Ovary (tissue), 9 donors: Measurements from ENCODE around the gene LPO. TPM values are rescaled to one million over a fixed set of nuclear protein-coding genes. Genes with fewer than 3 reads are reported as not detected.

Source experiments
- DNase-seq, 5 donors: peaks; one replicate each; pipeline ENCODE4 v3.0.0-alpha.2; 2019 to 2020
- H3K27ac ChIP-seq, 2 donors: fragments of 200-600 bp; one replicate each; pipeline versions ENCODE4 v1.5.1 to v1.8.0; 2019 to 2022
- H3K27me3 ChIP-seq: fragments of 200-600 bp; one replicate; pipeline ENCODE4 v1.8.0; 2022
- H3K36me3 ChIP-seq: fragments of 200-600 bp; sonication (generic); one replicate; pipeline ENCODE4 v1.5.1; 2019
- H3K4me1 ChIP-seq: one replicate; pipeline ENCODE4 v1.8.1; 2013; ENCODE audit warnings: mild to moderate bottlenecking, moderate library complexity; ENCODE audit not compliant: insufficient read depth
- H3K4me3 ChIP-seq: fragments of 200-600 bp; sonication (generic); one replicate; pipeline ENCODE4 v1.5.1; 2017
- H3K9me3 ChIP-seq, 2 donors: fragments of 200-600 bp in 1 of 2; sonication (generic) in 1 of 2; one replicate each; pipeline versions ENCODE4 v1.5.1 to v1.8.1; 2013 to 2019; ENCODE audit warnings: mild to moderate bottlenecking in 1 of 2, moderate library complexity in 1 of 2
- EP300 ChIP-seq: sonication (generic); formaldehyde crosslinking; IDR thresholded peaks from one replicate; pipeline ENCODE4 v1.6.1; 2017; ENCODE audit warnings: antibody characterized with exemption
- POLR2A ChIP-seq: fragments of 450-650 bp; IDR thresholded peaks from one replicate; pipeline ENCODE4 v1.6.1; 2017; ENCODE audit warnings: antibody characterized with exemption, mild to moderate bottlenecking, moderate library complexity
- WGBS, 3 donors: extraction: QIAGEN DNeasy Blood & Tissue Kit in 1 of 3; methylation state at CpG; one replicate each; pipeline versions ENCODE4 v1.1.5 to v1.1.7; 2013 to 2017; 5-methylcytosine and 5-hydroxymethylcytosine counted together
- intact Hi-C, 4 donors: fragments of 100-400 bp; cut with DNase I; formaldehyde crosslinking; loops; one replicate each; pipeline versions ENCODE4 v1.11.0 to v1.15.1; 2022 to 2023
- polyA plus RNA-seq, 2 donors: library from polyadenylated mRNA; stranded (reverse); fragments of 200-250 nt in 1 of 2; fragments of 350-450 nt in 1 of 2; fragmentation: Illumina TruSeq in 1 of 2; extraction: RNeasy Lipid Tissue Mini Kit (QIAGEN cat#74804) in 1 of 2; gene quantifications; one replicate each; pipeline ENCODE4 v1.2.3, GENCODE V29; 2013 to 2014
- total RNA-seq, 7 donors: library from RNA; depleted of rRNA in 2 of 7; stranded (reverse); fragments of >200 nt in 2 of 7; fragmentation: NEBNext Ultra II Directional in 3 of 7; extraction: Animal tissue kit (Norgen Biotek cat#: 25700) in 3 of 7; gene quantifications; one replicate each; pipeline versions ENCODE4 v1.1.0 to v1.2.4, GENCODE V29; 2016 to 2023
- TF ChIP-seq, protein P1 (sequence below), 3 donors: fragments of 450-650 bp in 2 of 3; fragments of 200-600 bp in 1 of 3; IDR thresholded peaks; one replicate each; pipeline versions ENCODE4 v1.5.1 to v1.8.0; 2016 to 2022; ENCODE audit warnings: antibody characterized with exemption in 3 of 3, mild to moderate bottlenecking in 1 of 3
- donor health status: DM: no; HTN: no; CAD: no; lungs with moderate emphysema.
- donor health status: DM: no; HTN: no; CAD: no.
- donor health status: Bipolar disorder and iron deficiency.
- donor health status: DM: yes; HTN: yes; CAD: no.
- donor health status: DM: no; HTN: no; CAD: no.
- donor health status: DM: yes; HTN: yes; CAD: no.

The LPO gene
- total and polyA plus RNA-seq, 9 donors: 0.32 to 1.6 TPM; not detected in 7

DNA sequence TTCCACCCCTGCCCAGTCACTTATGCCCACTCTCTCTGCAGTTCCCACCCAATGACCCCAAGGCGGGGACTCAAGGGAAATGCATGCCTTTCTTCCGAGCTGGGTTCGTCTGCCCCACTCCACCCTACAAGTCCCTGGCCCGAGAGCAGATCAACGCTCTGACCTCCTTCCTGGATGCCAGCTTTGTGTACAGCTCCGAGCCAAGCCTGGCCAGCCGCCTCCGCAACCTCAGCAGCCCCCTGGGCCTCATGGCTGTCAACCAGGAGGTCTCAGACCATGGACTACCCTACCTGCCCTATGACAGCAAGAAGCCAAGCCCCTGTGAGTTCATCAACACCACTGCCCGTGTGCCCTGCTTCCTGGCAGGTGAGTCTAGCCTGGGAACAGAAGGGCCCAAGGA, 13.8 kb downstream of the LPO start:
- H3K36me3 ChIP-seq: no peaks in the 10 kb centered on the region
- TF ChIP-seq EP300 (no peak), POLR2A (no peak)
- TF ChIP-seq, protein P1, sequence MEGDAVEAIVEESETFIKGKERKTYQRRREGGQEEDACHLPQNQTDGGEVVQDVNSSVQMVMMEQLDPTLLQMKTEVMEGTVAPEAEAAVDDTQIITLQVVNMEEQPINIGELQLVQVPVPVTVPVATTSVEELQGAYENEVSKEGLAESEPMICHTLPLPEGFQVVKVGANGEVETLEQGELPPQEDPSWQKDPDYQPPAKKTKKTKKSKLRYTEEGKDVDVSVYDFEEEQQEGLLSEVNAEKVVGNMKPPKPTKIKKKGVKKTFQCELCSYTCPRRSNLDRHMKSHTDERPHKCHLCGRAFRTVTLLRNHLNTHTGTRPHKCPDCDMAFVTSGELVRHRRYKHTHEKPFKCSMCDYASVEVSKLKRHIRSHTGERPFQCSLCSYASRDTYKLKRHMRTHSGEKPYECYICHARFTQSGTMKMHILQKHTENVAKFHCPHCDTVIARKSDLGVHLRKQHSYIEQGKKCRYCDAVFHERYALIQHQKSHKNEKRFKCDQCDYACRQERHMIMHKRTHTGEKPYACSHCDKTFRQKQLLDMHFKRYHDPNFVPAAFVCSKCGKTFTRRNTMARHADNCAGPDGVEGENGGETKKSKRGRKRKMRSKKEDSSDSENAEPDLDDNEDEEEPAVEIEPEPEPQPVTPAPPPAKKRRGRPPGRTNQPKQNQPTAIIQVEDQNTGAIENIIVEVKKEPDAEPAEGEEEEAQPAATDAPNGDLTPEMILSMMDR (IDR thresholded peaks at IDR 0.05): no peak
- H3K27ac ChIP-seq: no peak overlapping the region
- no peaks in the 10 kb centered on the region for H3K9me3 ChIP-seq
- H3K4me1 ChIP-seq: no peaks in the 10 kb centered on the region
- intact Hi-C loops: no loop called here
- no peaks in the 10 kb centered on the region for H3K27me3 ChIP-seq
- 60 to 74% (median 65%) methylated on average over 9 of the region's 9 CpGs for WGBS, 3 donors
- H3K4me3 ChIP-seq: no peak overlapping the region
- no peak for DNase-seq

DNA sequence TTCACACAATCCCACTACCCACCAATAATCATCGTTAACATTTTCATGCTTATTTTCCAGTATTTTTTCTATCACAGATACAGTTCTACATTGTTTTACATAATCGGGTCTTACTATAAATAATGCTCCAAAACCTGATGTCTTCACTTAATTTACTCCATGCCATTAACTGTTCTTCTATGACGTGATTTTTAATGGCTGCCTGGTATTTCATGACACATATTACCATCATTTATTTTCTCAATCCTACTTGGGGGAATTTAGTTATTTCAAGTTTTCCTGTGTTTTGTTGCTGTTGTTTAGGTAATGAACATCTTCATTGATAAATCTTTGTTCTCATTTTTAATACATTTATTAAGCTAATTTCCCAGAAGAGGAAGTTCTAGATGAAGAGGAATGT, 14.7 kb downstream of the LPO start:
- no peak overlapping the region for H3K4me3 ChIP-seq
- no peak overlapping the region for H3K27ac ChIP-seq
- intact Hi-C loops: no loop called here
- TF ChIP-seq EP300: no peak
- TF ChIP-seq, protein P1 (IDR thresholded peaks at IDR 0.05): no peak
- no peak for TF ChIP-seq POLR2A
- 70 to 72% (median 72%) methylated on average over 3 of the region's 3 CpGs for WGBS, 3 donors
- no peaks in the 10 kb centered on the region for H3K36me3 ChIP-seq
- DNase-seq: no peak
- H3K9me3 ChIP-seq: no peaks in the 10 kb centered on the region
- H3K27me3 ChIP-seq: no peaks in the 10 kb centered on the region
- no peaks in the 10 kb centered on the region for H3K4me1 ChIP-seq

DNA sequence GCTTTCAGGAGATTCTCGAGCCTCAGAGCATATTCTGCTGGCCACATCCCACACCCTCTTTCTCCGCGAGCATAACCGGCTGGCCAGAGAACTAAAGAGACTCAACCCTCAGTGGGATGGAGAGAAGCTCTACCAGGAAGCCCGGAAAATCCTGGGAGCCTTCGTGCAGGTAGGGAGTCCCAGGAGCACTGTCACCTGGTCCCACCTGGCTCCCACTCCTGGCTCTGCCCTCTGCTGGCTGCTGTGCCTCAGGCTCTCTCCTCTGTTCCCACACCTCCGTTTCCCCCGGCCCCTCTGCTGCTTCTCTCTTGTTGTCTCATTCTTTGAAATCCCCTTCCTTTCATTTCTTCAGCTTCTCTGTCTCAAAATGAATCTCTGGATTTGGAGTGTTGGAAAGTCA, 16.4 kb downstream of the LPO start:
- Histone ChIP-seq H3K27ac (no peak overlapping the region), H3K9me3 (no peaks in the 10 kb centered on the region), H3K36me3 (no peaks in the 10 kb centered on the region), H3K4me1 (no peaks in the 10 kb centered on the region), H3K27me3 (no peaks in the 10 kb centered on the region), H3K4me3 (no peak overlapping the region)
- WGBS, 3 donors: 18 to 20% (median 20%) methylated on average over 8 of the region's 8 CpGs
- DNase-seq: no peak
- TF ChIP-seq, protein P1 (IDR thresholded peaks at IDR 0.05): no peak
- TF ChIP-seq POLR2A (no peak), EP300 (no peak)
- intact Hi-C loops: no loop called here

DNA sequence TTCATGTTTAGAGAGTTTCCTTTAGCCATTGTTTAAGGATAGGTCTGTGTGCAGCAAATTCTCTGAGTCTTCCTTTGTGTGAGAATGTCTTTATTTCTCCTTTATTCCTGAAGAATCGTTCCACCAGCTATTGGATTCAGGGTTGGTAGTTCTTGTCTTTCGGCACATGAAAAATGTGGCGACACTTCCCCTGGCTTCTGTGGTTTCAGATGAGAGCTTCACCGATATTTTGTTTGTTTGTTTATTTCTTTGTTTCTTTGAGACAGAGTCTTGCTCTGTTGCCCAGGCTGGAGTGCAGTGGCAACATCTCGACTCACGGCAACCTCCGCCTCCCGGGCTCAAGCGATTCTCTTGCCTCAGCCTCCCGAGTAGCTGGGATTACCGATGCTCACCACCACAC, 23.8 kb downstream of the LPO start:
- no peaks in the 10 kb centered on the region for H3K4me1 ChIP-seq
- TF ChIP-seq, protein P1 (IDR thresholded peaks at IDR 0.05): no peak
- TF ChIP-seq POLR2A: no peak
- no peak for TF ChIP-seq EP300
- intact Hi-C loops: no loop called here
- H3K27ac ChIP-seq: no peak overlapping the region
- H3K9me3 ChIP-seq: no peaks in the 10 kb centered on the region
- H3K4me3 ChIP-seq: no peak overlapping the region
- DNase-seq: no peak
- WGBS, 3 donors: 86 to 89% (median 89%) methylated on average over 11 of the region's 11 CpGs
- no peaks in the 10 kb centered on the region for H3K36me3 ChIP-seq
- H3K27me3 ChIP-seq: no peaks in the 10 kb centered on the region

DNA sequence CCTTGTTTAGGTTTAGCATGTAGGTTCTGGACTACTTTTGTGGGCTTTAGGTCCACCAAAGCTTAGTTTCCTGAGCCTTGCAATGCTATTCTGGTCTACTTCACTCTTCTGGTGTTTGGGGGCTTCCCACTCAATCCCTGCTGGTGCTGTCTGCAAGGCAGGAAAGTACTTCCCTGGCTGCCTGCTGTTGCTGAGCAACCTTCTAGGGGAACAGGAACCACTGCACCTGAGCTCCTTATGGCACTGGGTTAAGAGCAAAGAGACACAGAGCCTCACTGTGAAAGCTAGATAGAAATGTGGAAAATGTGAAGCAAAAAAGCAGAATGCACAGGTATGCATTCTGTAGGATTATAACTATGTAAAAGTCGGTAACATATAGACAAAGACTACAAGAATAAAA, 25.4 kb downstream of the LPO start:
- WGBS, 3 donors: 79 to 80% (median 79%) methylated on average over 1 of the region's 1 CpG
- intact Hi-C loops: no loop called here
- no peaks in the 10 kb centered on the region for H3K27me3 ChIP-seq

More for the DNA sequence above, 25.4 kb downstream of the LPO start:
- H3K4me3 ChIP-seq: no peak overlapping the region
- H3K4me1 ChIP-seq: no peaks in the 10 kb centered on the region
- DNase-seq: no peak
- TF ChIP-seq, protein P1 (IDR thresholded peaks at IDR 0.05): no peak
- no peak for TF ChIP-seq POLR2A
- TF ChIP-seq EP300: no peak
- no peak overlapping the region for H3K27ac ChIP-seq
- H3K36me3 ChIP-seq: no peaks in the 10 kb centered on the region
- H3K9me3 ChIP-seq: no peaks in the 10 kb centered on the region
